HL-60 (cell line): Measurements from ENCODE around the gene C14orf93.
"Not testable (repeated sequence)": the region's sequence is repeated elsewhere in the genome, so short reads cannot be mapped to it uniquely, and the experiment has no call there.

Experiments
- DNase-seq, 2 experiments: peaks; one replicate each; pipeline ENCODE4 v3.0.0-alpha.2; 2010 to 2020; ENCODE audit warnings: low read depth in 1 of 2, low spot score in 1 of 2
- H3K27ac ChIP-seq: fragments of 250-450 bp; sonication (Bioruptor Pico); replicated peaks from 2 replicates; pipeline ENCODE4 v1.5.1; 2020; ENCODE audit warnings: mild to moderate bottlenecking, moderate library complexity
- H3K27me3 ChIP-seq: fragments of 250-450 bp; sonication (Bioruptor Pico); 2 replicates; pipeline ENCODE4 v1.5.1; 2021; ENCODE audit warnings: mild to moderate bottlenecking, moderate library complexity; ENCODE audit not compliant: insufficient read depth, poor library complexity, severe bottlenecking
- H3K4me3 ChIP-seq: replicated peaks from 2 replicates; pipeline ENCODE4 v1.5.1; 2011; ENCODE audit warnings: mild to moderate bottlenecking, control low read depth, low read length; ENCODE audit not compliant: insufficient read depth
- GABPA ChIP-seq: IDR thresholded peaks from 2 replicates; pipeline ENCODE4 v1.6.1; 2012; ENCODE audit warnings: low read depth
- POLR2AphosphoS5 ChIP-seq: IDR thresholded peaks from 2 replicates; pipeline ENCODE4 v1.6.1; 2012; ENCODE audit warnings: low read depth
- SPI1 ChIP-seq: IDR thresholded peaks from 2 replicates; pipeline ENCODE4 v1.6.1; 2012; ENCODE audit warnings: low read depth, mild to moderate bottlenecking, borderline replicate concordance
- TF ChIP-seq, protein P1 (sequence below): IDR thresholded peaks from one replicate; pipeline ENCODE4 v1.5.1; 2011; ENCODE audit warnings: low read length, control low read depth, inconsistent platforms; ENCODE audit not compliant: insufficient read depth
- TF ChIP-seq, protein P2 (sequence below): IDR thresholded peaks from 2 replicates; pipeline ENCODE4 v1.6.1; 2012; ENCODE audit warnings: low read depth; ENCODE audit not compliant: insufficient replicate concordance

Gene C14orf93

DNA sequence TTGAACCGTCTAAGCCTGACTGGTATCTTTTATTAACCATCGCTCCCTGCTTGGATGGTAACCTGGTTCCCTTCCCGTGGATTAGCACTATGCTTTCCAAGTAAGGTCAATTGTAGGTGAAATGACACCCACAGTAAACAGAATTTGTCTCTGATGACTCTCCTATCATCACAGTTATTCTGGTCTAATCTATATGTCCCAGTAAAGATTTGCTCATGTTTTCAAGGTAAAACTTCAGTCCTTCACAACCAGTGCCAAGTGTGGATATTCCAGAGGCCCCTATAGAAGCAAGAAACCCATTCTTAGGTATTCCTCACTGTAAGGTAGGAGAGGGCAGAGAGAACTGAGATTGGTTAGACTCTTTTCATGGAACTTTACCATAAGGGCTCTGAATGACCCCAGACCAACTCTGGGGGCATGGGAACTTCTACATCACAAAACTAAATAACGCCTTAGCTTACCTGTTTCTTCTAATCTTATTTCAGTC is 43.1 kb downstream of the C14orf93 start:
- H3K27ac ChIP-seq = no peak overlapping the region
- TF ChIP-seq SPI1 = no peak
- TF ChIP-seq, protein P1, sequence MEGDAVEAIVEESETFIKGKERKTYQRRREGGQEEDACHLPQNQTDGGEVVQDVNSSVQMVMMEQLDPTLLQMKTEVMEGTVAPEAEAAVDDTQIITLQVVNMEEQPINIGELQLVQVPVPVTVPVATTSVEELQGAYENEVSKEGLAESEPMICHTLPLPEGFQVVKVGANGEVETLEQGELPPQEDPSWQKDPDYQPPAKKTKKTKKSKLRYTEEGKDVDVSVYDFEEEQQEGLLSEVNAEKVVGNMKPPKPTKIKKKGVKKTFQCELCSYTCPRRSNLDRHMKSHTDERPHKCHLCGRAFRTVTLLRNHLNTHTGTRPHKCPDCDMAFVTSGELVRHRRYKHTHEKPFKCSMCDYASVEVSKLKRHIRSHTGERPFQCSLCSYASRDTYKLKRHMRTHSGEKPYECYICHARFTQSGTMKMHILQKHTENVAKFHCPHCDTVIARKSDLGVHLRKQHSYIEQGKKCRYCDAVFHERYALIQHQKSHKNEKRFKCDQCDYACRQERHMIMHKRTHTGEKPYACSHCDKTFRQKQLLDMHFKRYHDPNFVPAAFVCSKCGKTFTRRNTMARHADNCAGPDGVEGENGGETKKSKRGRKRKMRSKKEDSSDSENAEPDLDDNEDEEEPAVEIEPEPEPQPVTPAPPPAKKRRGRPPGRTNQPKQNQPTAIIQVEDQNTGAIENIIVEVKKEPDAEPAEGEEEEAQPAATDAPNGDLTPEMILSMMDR = no peak
- TF ChIP-seq, protein P2, sequence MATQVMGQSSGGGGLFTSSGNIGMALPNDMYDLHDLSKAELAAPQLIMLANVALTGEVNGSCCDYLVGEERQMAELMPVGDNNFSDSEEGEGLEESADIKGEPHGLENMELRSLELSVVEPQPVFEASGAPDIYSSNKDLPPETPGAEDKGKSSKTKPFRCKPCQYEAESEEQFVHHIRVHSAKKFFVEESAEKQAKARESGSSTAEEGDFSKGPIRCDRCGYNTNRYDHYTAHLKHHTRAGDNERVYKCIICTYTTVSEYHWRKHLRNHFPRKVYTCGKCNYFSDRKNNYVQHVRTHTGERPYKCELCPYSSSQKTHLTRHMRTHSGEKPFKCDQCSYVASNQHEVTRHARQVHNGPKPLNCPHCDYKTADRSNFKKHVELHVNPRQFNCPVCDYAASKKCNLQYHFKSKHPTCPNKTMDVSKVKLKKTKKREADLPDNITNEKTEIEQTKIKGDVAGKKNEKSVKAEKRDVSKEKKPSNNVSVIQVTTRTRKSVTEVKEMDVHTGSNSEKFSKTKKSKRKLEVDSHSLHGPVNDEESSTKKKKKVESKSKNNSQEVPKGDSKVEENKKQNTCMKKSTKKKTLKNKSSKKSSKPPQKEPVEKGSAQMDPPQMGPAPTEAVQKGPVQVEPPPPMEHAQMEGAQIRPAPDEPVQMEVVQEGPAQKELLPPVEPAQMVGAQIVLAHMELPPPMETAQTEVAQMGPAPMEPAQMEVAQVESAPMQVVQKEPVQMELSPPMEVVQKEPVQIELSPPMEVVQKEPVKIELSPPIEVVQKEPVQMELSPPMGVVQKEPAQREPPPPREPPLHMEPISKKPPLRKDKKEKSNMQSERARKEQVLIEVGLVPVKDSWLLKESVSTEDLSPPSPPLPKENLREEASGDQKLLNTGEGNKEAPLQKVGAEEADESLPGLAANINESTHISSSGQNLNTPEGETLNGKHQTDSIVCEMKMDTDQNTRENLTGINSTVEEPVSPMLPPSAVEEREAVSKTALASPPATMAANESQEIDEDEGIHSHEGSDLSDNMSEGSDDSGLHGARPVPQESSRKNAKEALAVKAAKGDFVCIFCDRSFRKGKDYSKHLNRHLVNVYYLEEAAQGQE = no peak
- no peak for TF ChIP-seq POLR2AphosphoS5
- no peak for TF ChIP-seq GABPA
- H3K27me3 ChIP-seq = no peaks in the 10 kb centered on the region
- no peak for DNase-seq
- H3K4me3 ChIP-seq = no peak overlapping the region

DNA sequence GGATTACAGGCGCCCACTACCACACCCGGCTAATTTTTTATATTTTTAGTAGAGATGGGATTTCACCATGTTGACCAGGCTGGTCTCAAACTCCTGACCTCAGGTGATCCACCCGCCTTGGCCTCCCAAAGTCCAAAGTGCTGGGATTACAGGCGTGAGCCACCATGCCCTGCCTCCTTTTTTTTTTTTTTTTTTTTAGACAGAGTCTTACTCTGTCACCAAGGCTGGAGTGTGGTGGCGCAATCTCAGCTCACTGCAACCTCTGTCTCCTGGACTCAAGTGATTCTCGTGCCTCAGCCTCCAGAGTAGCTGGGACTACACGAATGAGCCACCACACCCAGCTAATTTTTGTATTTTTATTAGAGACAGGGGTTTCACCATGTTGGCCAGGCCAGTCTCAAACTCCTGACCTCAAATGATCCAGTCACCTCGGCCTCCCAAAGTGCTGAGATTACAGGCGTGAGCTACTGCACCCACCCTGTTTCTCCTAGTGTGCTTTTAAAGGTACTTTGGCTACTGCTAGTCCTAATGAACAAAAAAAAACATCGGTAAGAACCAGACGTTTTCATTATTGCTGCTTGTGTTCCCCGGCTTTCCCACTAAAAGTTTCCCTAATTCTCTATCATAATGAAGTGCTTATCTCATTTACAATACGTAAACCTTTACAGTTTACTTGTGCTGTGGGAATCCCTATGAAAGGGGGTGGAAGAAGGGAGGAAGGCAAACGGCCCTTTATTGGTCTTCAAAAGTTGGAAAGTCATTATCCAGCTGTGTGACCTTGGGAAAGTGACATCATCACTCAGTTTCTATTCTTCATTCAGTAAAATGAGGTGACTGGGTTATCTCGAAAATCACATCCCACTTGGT is 43.8 kb downstream of the C14orf93 start:
- not testable (repeated sequence) for H3K27ac ChIP-seq, H3K4me3 ChIP-seq
- DNase-seq = peak in 1 of 2 experiments; percentile 34

GRCh38 chr14:22962061-22962676 is 47.8 kb downstream of the C14orf93 start:
- no peak overlapping the region for H3K27ac ChIP-seq
- no peaks in the 10 kb centered on the region for H3K27me3 ChIP-seq
- no peak for DNase-seq
- TF ChIP-seq GABPA (no peak), SPI1 (no peak), POLR2AphosphoS5 (no peak)
- TF ChIP-seq, protein P2 = no peak
- TF ChIP-seq, protein P1 = no peak
- no peak overlapping the region for H3K4me3 ChIP-seq

More for the DNA sequence above, 43.8 kb downstream of the C14orf93 start:
- H3K27me3 ChIP-seq = not testable (repeated sequence)

- TF ChIP-seq SPI1 (no peak), GABPA (no peak), POLR2AphosphoS5 (no peak)
- TF ChIP-seq, protein P2 = no peak
- TF ChIP-seq, protein P1 = no peak
- no peak for DNase-seq
- H3K27ac ChIP-seq = peak overlapping the region; percentile 99
- no peaks in the 10 kb centered on the region for H3K27me3 ChIP-seq
- H3K4me3 ChIP-seq = peak overlapping the region; percentile 47
Measured at GRCh38 chr14:22955702-22956569, 54.0 kb downstream of the C14orf93 start.
